HG02571 (cell line): ENCODE data around the gene C1orf167.

Experiments used
- ATAC-seq: cut with Tn5 transposase; IDR thresholded peaks from one replicate; pipeline ENCODE4 v1.9.1; 2021; ENCODE audit warnings: mild to moderate bottlenecking, moderate library complexity; ENCODE audit not compliant: unreplicated experiment

The C1orf167 gene

GRCh38 chr1:11782127-11782708, 20.2 kb downstream of the C1orf167 start:
- ATAC-seq = no peak

GRCh38 chr1:11783556-11783955, 21.6 kb downstream of the C1orf167 start:
- no peak for ATAC-seq

- ATAC-seq = no peak
These were observed 22.4 kb downstream of the C1orf167 start for GRCh38 chr1:11784256-11784992.

- no peak for ATAC-seq
These were observed 23.2 kb downstream of the C1orf167 start for GRCh38 chr1:11784993-11785769.

- ATAC-seq = no peak
These were observed 24.2 kb downstream of the C1orf167 start for GRCh38 chr1:11786168-11786567.

GRCh38 chr1:11787251-11787803, 25.3 kb downstream of the C1orf167 start:
- ATAC-seq = no peak

- ATAC-seq = no peak
These were observed 25.9 kb downstream of the C1orf167 start for GRCh38 chr1:11787804-11788436.

GRCh38 chr1:11788549-11789053, 26.6 kb downstream of the C1orf167 start:
- no peak for ATAC-seq

GRCh38 chr1:11789126-11790067, 27.4 kb downstream of the C1orf167 start:
- ATAC-seq = no peak

- ATAC-seq = no peak
These were observed 28.3 kb downstream of the C1orf167 start for GRCh38 chr1:11790101-11790879.

GRCh38 chr1:11790880-11791715, 29.1 kb downstream of the C1orf167 start:
- ATAC-seq = no peak

- no peak for ATAC-seq
These were observed 30.1 kb downstream of the C1orf167 start for GRCh38 chr1:11792106-11792505.

GRCh38 chr1:11793819-11794218, 31.8 kb downstream of the C1orf167 start:
- no peak for ATAC-seq

- no peak for ATAC-seq
These were observed 32.6 kb downstream of the C1orf167 start for GRCh38 chr1:11794446-11795237.

- ATAC-seq = no peak
These were observed 33.4 kb downstream of the C1orf167 start for GRCh38 chr1:11795238-11795890.

GRCh38 chr1:11796036-11796828, 34.2 kb downstream of the C1orf167 start:
- ATAC-seq = no peak
